Sigmoid colon (tissue), 7 donors: ENCODE data around the gene SH3RF3. TPM values are rescaled to one million over a fixed set of nuclear protein-coding genes. Genes with fewer than 3 reads are reported as not detected.

Experiments used
- DNase-seq: peaks from one replicate; pipeline ENCODE4 v3.0.0-alpha.2; 2019
- H3K27ac ChIP-seq, 4 donors: fragments of 200-600 bp; sonication (generic); one replicate each; pipeline ENCODE4 v1.5.1; 2016 to 2019; ENCODE audit warnings: mild to moderate bottlenecking in 1 of 4
- H3K27me3 ChIP-seq, 3 donors: fragments of 200-600 bp; sonication (generic); one replicate each; pipeline ENCODE4 v1.5.1; 2019; ENCODE audit warnings: mild to moderate bottlenecking in 1 of 3
- H3K36me3 ChIP-seq, 4 donors: fragments of 200-600 bp; sonication (generic); one replicate each; pipeline ENCODE4 v1.5.1; 2016 to 2019
- H3K4me1 ChIP-seq, 4 donors: fragments of 200-600 bp; sonication (generic); one replicate each; pipeline ENCODE4 v1.5.1; 2017 to 2019
- H3K4me3 ChIP-seq, 4 donors: fragments of 200-600 bp; sonication (generic); one replicate each; pipeline ENCODE4 v1.5.1; 2017 to 2019; ENCODE audit warnings: mild to moderate bottlenecking in 2 of 4, moderate library complexity in 1 of 4
- H3K9me3 ChIP-seq, 4 donors: fragments of 200-600 bp in 3 of 4; sonication (generic) in 3 of 4; one replicate each; pipeline versions ENCODE4 v1.5.1 to v1.6.1; 2013 to 2019
- EP300 ChIP-seq, 4 donors: sonication (generic); formaldehyde crosslinking; IDR thresholded peaks; one replicate each; pipeline ENCODE4 v1.6.1; 2017; ENCODE audit warnings: antibody characterized with exemption in 4 of 4
- POLR2A ChIP-seq, 2 donors: fragments of 450-650 bp; IDR thresholded peaks; one replicate each; pipeline ENCODE4 v1.6.1; 2016; ENCODE audit warnings: antibody characterized with exemption in 2 of 2, mild to moderate bottlenecking in 2 of 2, moderate library complexity in 2 of 2
- POLR2AphosphoS5 ChIP-seq, 4 donors: sonication (generic); formaldehyde crosslinking; IDR thresholded peaks; one replicate each; pipeline ENCODE4 v1.6.1; 2017; ENCODE audit warnings: antibody characterized with exemption in 4 of 4
- WGBS, 2 donors: extraction: QIAGEN DNeasy Blood & Tissue Kit; methylation state at CpG; one replicate each; pipeline ENCODE4 v1.1.7; 2013; 5-methylcytosine and 5-hydroxymethylcytosine counted together
- intact Hi-C: fragments of 100-400 bp; cut with DNase I; formaldehyde crosslinking; loops from one replicate; pipeline ENCODE4 v1.15.1; 2023
- polyA plus RNA-seq, 3 donors: library from polyadenylated mRNA; stranded (reverse); fragments of 200-250 nt; gene quantifications; one replicate each; pipeline ENCODE4 v1.2.3, GENCODE V29; 2013
- total RNA-seq, 4 donors: library from RNA; depleted of rRNA; stranded (reverse); fragments of >200 nt; gene quantifications; one replicate each; pipeline ENCODE4 v1.1.0, GENCODE V29; 2016
- TF ChIP-seq, protein P1 (sequence below), 4 experiments: fragments of 450-650 bp in 3 of 4; fragments of 200-600 bp in 1 of 4; IDR thresholded peaks; one replicate each; pipeline ENCODE4 v1.5.1; 2016 to 2019; ENCODE audit warnings: antibody characterized with exemption in 4 of 4, mild to moderate bottlenecking in 3 of 4, moderate library complexity in 2 of 4
- donor health status: healthy with polysubstance abuse.
- donor health status: Bipolar disorder and iron deficiency.
- donor health status: healthy.

SH3RF3 gene
- total and polyA plus RNA-seq, 7 donors = 0.69 to 10.0 (median 3.4) TPM

DNA sequence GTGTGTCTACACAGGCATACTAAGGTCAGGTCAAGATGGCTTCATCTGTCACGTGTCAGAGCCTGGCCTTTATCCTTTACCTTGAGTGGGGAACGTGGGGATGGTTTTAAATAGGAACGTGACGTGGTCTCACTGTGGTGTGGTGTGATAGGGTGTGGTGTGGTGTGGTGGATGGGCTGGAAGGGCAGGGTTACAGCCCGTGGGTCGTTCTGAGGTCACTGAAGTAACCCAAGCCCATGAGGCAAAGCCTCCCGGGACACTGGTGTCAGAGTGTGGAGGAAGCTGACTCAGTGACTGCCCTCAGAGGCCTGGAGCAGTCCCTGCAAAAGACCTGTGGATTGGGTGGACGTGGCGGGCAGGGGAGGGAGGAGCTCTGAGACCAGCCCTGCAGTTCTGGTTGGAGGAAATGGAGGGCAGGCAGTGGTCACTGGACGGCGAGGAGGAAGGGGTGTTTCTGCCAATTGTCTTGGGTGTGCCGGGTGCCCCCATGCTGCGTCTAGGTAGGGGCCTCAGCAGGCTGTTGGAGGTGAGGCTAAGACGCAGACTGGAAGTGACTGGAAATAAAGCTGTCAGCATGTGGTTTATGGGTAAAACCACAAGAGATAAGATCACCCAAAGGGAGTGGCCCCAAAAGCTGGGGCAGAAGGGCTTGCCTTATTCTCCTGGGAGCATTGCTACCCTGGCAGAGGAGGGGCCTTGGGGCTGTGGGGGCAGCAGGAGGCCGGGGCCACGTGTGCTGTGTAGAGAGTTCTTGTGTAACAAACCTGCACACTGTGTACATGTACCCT, 84.8 kb downstream of the SH3RF3 start:
- 31 to 41% methylated on average over 16 of the region's 16 CpGs for WGBS, 2 donors
- Histone ChIP-seq H3K36me3 (no peaks in the 10 kb centered on the region), H3K9me3 (no peaks in the 10 kb centered on the region), H3K4me3 (no peak overlapping the region), H3K4me1 (peaks cover 0 to 62% (median 33%) of the 10 kb centered on the region in 4 donors), H3K27ac (no peak overlapping the region), H3K27me3 (no peaks in the 10 kb centered on the region)
- DNase-seq = peak; percentile 62
- intact Hi-C loops = no loop called here
- TF ChIP-seq POLR2AphosphoS5 (IDR thresholded peaks at IDR 0.05) (no peak), EP300 (IDR thresholded peaks at IDR 0.05) (no peak), POLR2A (IDR thresholded peaks at IDR 0.05) (no peak)
- TF ChIP-seq, protein P1, sequence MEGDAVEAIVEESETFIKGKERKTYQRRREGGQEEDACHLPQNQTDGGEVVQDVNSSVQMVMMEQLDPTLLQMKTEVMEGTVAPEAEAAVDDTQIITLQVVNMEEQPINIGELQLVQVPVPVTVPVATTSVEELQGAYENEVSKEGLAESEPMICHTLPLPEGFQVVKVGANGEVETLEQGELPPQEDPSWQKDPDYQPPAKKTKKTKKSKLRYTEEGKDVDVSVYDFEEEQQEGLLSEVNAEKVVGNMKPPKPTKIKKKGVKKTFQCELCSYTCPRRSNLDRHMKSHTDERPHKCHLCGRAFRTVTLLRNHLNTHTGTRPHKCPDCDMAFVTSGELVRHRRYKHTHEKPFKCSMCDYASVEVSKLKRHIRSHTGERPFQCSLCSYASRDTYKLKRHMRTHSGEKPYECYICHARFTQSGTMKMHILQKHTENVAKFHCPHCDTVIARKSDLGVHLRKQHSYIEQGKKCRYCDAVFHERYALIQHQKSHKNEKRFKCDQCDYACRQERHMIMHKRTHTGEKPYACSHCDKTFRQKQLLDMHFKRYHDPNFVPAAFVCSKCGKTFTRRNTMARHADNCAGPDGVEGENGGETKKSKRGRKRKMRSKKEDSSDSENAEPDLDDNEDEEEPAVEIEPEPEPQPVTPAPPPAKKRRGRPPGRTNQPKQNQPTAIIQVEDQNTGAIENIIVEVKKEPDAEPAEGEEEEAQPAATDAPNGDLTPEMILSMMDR (IDR thresholded peaks at IDR 0.05) = no peak

DNA sequence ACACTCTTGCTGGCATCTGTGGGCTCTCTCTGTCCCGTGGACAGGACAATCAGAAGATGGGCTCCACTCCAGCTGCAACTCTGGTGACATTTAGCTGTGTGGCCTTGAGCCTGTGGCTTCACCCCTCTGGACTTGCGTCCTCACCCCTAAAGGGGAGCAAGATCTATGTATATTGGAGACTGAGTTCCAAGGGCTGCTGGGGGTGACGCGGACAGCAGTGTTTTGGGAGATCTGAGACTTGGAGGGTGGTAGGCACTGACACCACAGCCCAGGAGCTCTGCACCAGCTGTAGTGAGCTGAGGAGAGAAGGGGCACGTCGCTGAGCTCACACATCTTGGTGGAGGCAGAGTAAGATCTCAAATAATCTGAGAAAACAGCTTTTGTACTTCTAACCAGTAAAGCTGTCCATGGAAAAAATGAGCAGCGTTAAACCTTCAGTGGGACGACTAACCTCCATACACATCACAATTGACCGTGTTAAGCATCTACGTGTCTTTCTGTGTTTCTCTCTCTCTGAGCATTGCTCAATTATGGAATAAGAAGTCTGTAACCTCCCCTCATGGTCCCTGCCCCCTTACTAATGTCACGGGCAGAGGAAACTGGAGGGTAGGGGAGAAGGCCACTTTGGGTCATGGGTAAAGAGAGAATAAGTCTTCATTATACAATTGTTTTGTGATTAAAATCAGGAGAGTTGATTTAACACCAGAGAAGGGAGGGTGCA, 85.8 kb downstream of the SH3RF3 start:
- TF ChIP-seq EP300 (IDR thresholded peaks at IDR 0.05) (no peak), POLR2A (IDR thresholded peaks at IDR 0.05) (no peak), POLR2AphosphoS5 (IDR thresholded peaks at IDR 0.05) (no peak)
- TF ChIP-seq, protein P1 (IDR thresholded peaks at IDR 0.05) = no peak

DNA sequence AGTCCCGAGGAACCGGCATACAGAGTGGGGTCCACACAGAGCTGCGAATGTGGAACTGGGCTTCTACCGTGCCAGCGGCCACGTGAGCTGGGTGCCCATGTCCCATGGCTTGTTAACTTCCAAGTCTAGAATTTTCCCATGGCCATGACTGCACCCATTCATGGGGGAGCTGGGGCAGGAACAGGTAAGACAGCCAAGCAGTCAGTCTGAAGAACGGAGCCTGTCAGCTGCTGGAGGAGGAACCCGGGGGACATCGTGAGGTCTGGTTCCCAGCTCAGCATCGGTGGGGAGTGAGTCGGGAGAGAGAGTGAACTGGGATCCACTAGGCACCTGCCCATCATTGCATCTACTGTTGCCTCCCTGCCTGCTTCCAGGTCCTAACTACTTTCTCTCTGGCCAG, 86.9 kb downstream of the SH3RF3 start:
- TF ChIP-seq EP300 (IDR thresholded peaks at IDR 0.05) (no peak), POLR2A (IDR thresholded peaks at IDR 0.05) (no peak), POLR2AphosphoS5 (IDR thresholded peaks at IDR 0.05) (no peak)
- TF ChIP-seq, protein P1 (IDR thresholded peaks at IDR 0.05) = no peak
- Histone ChIP-seq H3K27ac (no peak overlapping the region), H3K27me3 (no peaks in the 10 kb centered on the region), H3K36me3 (no peaks in the 10 kb centered on the region), H3K4me1 (peaks cover 0 to 42% (median 13%) of the 10 kb centered on the region in 4 donors), H3K9me3 (no peaks in the 10 kb centered on the region), H3K4me3 (no peak overlapping the region)
- intact Hi-C loops = no loop called here
- DNase-seq = no peak
- 97 to 98% methylated on average over 11 of the region's 11 CpGs for WGBS, 2 donors

More for the DNA sequence above, 85.8 kb downstream of the SH3RF3 start:
- H3K27me3 ChIP-seq = no peaks in the 10 kb centered on the region
- no peak overlapping the region for H3K27ac ChIP-seq
- WGBS, 2 donors = 78 to 86% methylated on average over 11 of the region's 11 CpGs
- peaks cover 0 to 53% (median 23%) of the 10 kb centered on the region in 4 donors for H3K4me1 ChIP-seq
- H3K36me3 ChIP-seq = no peaks in the 10 kb centered on the region
- intact Hi-C loops = no loop called here
- no peaks in the 10 kb centered on the region for H3K9me3 ChIP-seq
- peak; percentile 37 for DNase-seq
- H3K4me3 ChIP-seq = no peak overlapping the region

DNA sequence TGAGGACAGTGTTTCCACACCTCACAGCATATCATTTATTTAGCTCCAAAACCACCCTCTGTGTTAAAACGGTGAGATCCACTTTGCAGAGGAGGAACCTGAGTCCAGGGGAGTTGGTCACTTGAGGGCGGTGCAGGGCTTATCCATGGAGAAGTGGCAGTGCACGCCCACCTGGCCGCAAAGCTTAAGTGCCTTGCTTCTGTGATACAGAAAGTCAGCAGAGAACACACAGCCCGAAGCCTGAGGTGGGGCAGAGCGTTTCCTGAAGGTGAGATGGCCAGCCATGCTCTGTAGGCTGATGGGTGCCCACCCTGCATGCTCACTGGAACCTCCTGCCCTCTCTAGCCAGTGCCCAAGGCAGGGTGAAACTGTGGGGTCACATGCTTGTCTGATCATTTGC, 87.3 kb downstream of the SH3RF3 start:
- intact Hi-C loops = no loop called here
- Histone ChIP-seq H3K4me1 (peaks cover 0 to 38% (median 8%) of the 10 kb centered on the region in 4 donors), H3K36me3 (no peaks in the 10 kb centered on the region), H3K4me3 (no peak overlapping the region), H3K27me3 (no peaks in the 10 kb centered on the region), H3K9me3 (no peaks in the 10 kb centered on the region), H3K27ac (no peak overlapping the region)
- no peak for DNase-seq
- no peak for TF ChIP-seq EP300 (IDR thresholded peaks at IDR 0.05)
- no peak for TF ChIP-seq POLR2A (IDR thresholded peaks at IDR 0.05)
- TF ChIP-seq, protein P1 (IDR thresholded peaks at IDR 0.05) = no peak
- TF ChIP-seq POLR2AphosphoS5 (IDR thresholded peaks at IDR 0.05) = no peak
- WGBS, 2 donors = 49 to 72% methylated on average over 6 of the region's 6 CpGs
